Fibroblast of skin of abdomen (primary cell): ENCODE results near the gene COL9A2.

ENCODE experiments used
- DNase-seq: peaks from one replicate; pipeline ENCODE4 v3.0.0-alpha.2; 2013

The COL9A2 gene

GRCh38 chr1:40257688-40258444, 59.2 kb downstream of the COL9A2 start, which contains the start of gene ZMPSTE24:
Gene ZMPSTE24 (plus strand): TSS chr1:40258236. CDS start chr1:40258272, 36 bp downstream.
- DNase-seq, result peak; percentile 98

GRCh38 chr1:40257313-40257687, 59.8 kb downstream of the COL9A2 start:
- no peak for DNase-seq

- no peak for DNase-seq
These were observed 60.5 kb downstream of the COL9A2 start for GRCh38 chr1:40256401-40257084.

GRCh38 chr1:40255231-40255630, 61.9 kb downstream of the COL9A2 start:
- DNase-seq, result no peak

GRCh38 chr1:40252601-40253000, 64.5 kb downstream of the COL9A2 start:
- DNase-seq, result peak; percentile 43

GRCh38 chr1:40251456-40251855, 65.6 kb downstream of the COL9A2 start:
- DNase-seq, result no peak
